ENCODE measurements around the gene SMO.

GRCh38 chr7:129163875-129164544 is 24.4 kb upstream of the SMO start:
- peak; percentile 77 for TF ChIP-seq CTCF (IDR thresholded peaks at IDR 0.05; ENCODE audit: low read depth, low read length, missing input control)
- no peak for TF ChIP-seq GABPA (IDR thresholded peaks at IDR 0.05 in 1 of 2, conservative IDR thresholded peaks at IDR 0.05 in 1 of 2)
- peak; percentile 83 to 84 for TF ChIP-seq RAD21 (IDR thresholded peaks at IDR 0.05)
- no peak for TF ChIP-seq RXRA (IDR thresholded peaks at IDR 0.05)
- no peak for TF ChIP-seq ATF3 (IDR thresholded peaks at IDR 0.05)
- TF ChIP-seq TAF1 (conservative IDR thresholded peaks at IDR 0.05) = no peak
- no peak for TF ChIP-seq ZBTB33 (IDR thresholded peaks at IDR 0.05)
- TF ChIP-seq MAX (IDR thresholded peaks at IDR 0.05) = no peak
- no peak for TF ChIP-seq HNF4A (conservative IDR thresholded peaks at IDR 0.05)
- no peak for TF ChIP-seq YY1 (IDR thresholded peaks at IDR 0.05)

All from liver (tissue), 3 donors.